B cell (primary cell): Measurements from ENCODE around the gene HMGB4. TPM values are rescaled to one million over a fixed set of nuclear protein-coding genes. Genes with fewer than 3 reads are reported as not detected.

Experiments
- ATAC-seq: fragments of 200-7000 bp; cut with Tn5 transposase; one replicate; pipeline ENCODE4 v1.10.0; 2021; ENCODE audit warnings: low read depth, mild to moderate bottlenecking, moderate number of reproducible peaks, moderate library complexity
- CTCF ChIA-PET: fragments of 350-600 bp; sonication (Branson Sonifier 250); formaldehyde crosslinking; loops from one replicate; lab custom pipeline; 2021; ENCODE audit warnings: antibody characterized with exemption, inconsistent platforms; lab: Charles Lee
- POLR2A ChIA-PET: fragments of 350-600 bp; sonication (Branson Sonifier 250); formaldehyde crosslinking; loops from one replicate; lab custom pipeline; 2021; ENCODE audit warnings: antibody characterized with exemption; lab: Charles Lee
- DNase-seq: peaks from one replicate; pipeline ENCODE4 v3.0.0; 2013
- H2AFZ ChIP-seq: 2 replicates; pipeline ENCODE4 v1.6.1; 2012; ENCODE audit warnings: mild to moderate bottlenecking, low read depth, low read length; ENCODE audit not compliant: insufficient read depth, poor library complexity, severe bottlenecking
- H3K27ac ChIP-seq, 2 donors: 1 replicate in 1 of 2; 2 replicates in 1 of 2; pipeline ENCODE4 v1.5.1; 2012 to 2013; ENCODE audit warnings: low read length in 2 of 2, mild to moderate bottlenecking in 2 of 2, moderate library complexity in 1 of 2
- H3K27me3 ChIP-seq, 4 experiments: fragments of 200-600 bp in 1 of 4; sonication (generic) in 1 of 4; replicated peaks in 1 of 4; 1 replicate in 2 of 4; 2 replicates in 2 of 4; pipeline versions ENCODE4 v1.6.1 to v1.7.0; 2013 to 2016; ENCODE audit warnings: low read length in 3 of 4, mild to moderate bottlenecking in 2 of 4, mixed read lengths in 1 of 4, moderate library complexity in 1 of 4; ENCODE audit not compliant: insufficient read depth in 4 of 4, control insufficient read depth in 3 of 4; ENCODE audit errors: control extremely low read depth in 1 of 4
- H3K36me3 ChIP-seq, 2 experiments: replicated peaks in 1 of 2; 1 replicate in 1 of 2; 2 replicates in 1 of 2; pipeline versions ENCODE4 v1.6.1 to v1.7.1; 2013; ENCODE audit warnings: low read length in 1 of 2; ENCODE audit not compliant: insufficient read depth in 2 of 2, control insufficient read depth in 1 of 2; ENCODE audit errors: control extremely low read depth in 1 of 2, extremely low read depth in 1 of 2
- H3K4me1 ChIP-seq, 2 donors: fragments of 200-600 bp in 1 of 2; sonication (generic) in 1 of 2; 1 replicate in 1 of 2; 2 replicates in 1 of 2; pipeline versions ENCODE4 v1.5.1 to v1.6.1; 2013 to 2017; ENCODE audit warnings: low read length in 2 of 2; ENCODE audit not compliant: control insufficient read depth in 2 of 2, insufficient read depth in 2 of 2
- H3K4me2 ChIP-seq: replicated peaks from 2 replicates; pipeline ENCODE3; 2012; ENCODE audit warnings: mild to moderate bottlenecking, low read depth, low read length; ENCODE audit not compliant: poor library complexity, severe bottlenecking
- H3K4me3 ChIP-seq, 5 experiments: fragments of 200-600 bp in 1 of 5; sonication (generic) in 1 of 5; 1 replicate in 3 of 5; 2 replicates in 2 of 5; pipeline versions ENCODE4 v1.5.1 to v1.7.0; 2011 to 2016; ENCODE audit warnings: low read length in 4 of 5, mild to moderate bottlenecking in 4 of 5, low read depth in 2 of 5, control low read depth in 1 of 5, moderate library complexity in 1 of 5; ENCODE audit not compliant: insufficient read depth in 1 of 5; ENCODE audit errors: control extremely low read depth in 1 of 5, extremely low read depth in 1 of 5
- H3K79me2 ChIP-seq: fragments of 200-600 bp; sonication (generic); one replicate; pipeline ENCODE4 v1.6.0; 2016; ENCODE audit warnings: low read length; ENCODE audit not compliant: control insufficient read depth, insufficient read depth
- H3K9ac ChIP-seq: fragments of 200-600 bp; sonication (generic); 2 replicates; pipeline ENCODE4 v1.6.1; 2017; ENCODE audit warnings: mild to moderate bottlenecking, low read length, moderate library complexity
- H3K9me3 ChIP-seq, 3 donors: one replicate each; pipeline versions ENCODE4 v1.6.1 to v1.7.1; 2013; ENCODE audit warnings: low read length in 2 of 3; ENCODE audit not compliant: control insufficient read depth in 2 of 3, insufficient read depth in 1 of 3; ENCODE audit errors: control extremely low read depth in 1 of 3
- H4K20me1 ChIP-seq: 2 replicates; pipeline ENCODE4 v1.6.0; 2012; ENCODE audit warnings: mild to moderate bottlenecking, low read length; ENCODE audit not compliant: insufficient read depth, control insufficient read depth, poor library complexity, severe bottlenecking
- H3K27ac Mint-ChIP-seq: one replicate; pipeline ENCODE4 v1.8.0; 2021; ENCODE audit warnings: mixed read lengths
- H3K27me3 Mint-ChIP-seq: one replicate; pipeline ENCODE4 v1.8.0; 2021; ENCODE audit warnings: mixed read lengths
- H3K4me1 Mint-ChIP-seq: one replicate; pipeline ENCODE4 v1.8.0; 2021; ENCODE audit warnings: mixed read lengths
- H3K4me3 Mint-ChIP-seq: one replicate; pipeline ENCODE4 v1.8.0; 2021; ENCODE audit warnings: mixed read lengths
- H3K9me3 Mint-ChIP-seq: one replicate; pipeline ENCODE4 v1.8.0; 2022; ENCODE audit warnings: mixed read lengths; ENCODE audit not compliant: insufficient read depth
- CTCF ChIP-seq: fragments of 200-600 bp; IDR thresholded peaks from one replicate; pipeline ENCODE4 v1.8.0; 2022; ENCODE audit warnings: antibody characterized with exemption, mild to moderate bottlenecking
- EZH2 ChIP-seq: IDR thresholded peaks from 2 replicates; pipeline ENCODE4 v1.6.1; 2012; ENCODE audit warnings: borderline replicate concordance, low read depth, mild to moderate bottlenecking, moderate library complexity, low read length; ENCODE audit not compliant: insufficient read depth, poor library complexity, severe bottlenecking
- WGBS: methylation state at CpG from one replicate; pipeline ENCODE4 v1.1.5; 2013; ENCODE audit warnings: missing lambda C conversion rate; ENCODE audit not compliant: insufficient coverage; 5-methylcytosine and 5-hydroxymethylcytosine counted together
- intact Hi-C: fragments of 100-400 bp; cut with micrococcal nuclease; formaldehyde crosslinking; loops from one replicate; pipeline ENCODE4 v1.10.0; 2022
- polyA plus RNA-seq: library from polyadenylated mRNA; depleted of rRNA; stranded (reverse); fragments of >200 nt; gene quantifications from 2 replicates; pipeline ENCODE4 v1.2.3, GENCODE V29; 2012
- total RNA-seq, 2 donors: library from RNA; stranded (reverse); fragments of 120-200 nt in 1 of 2; gene quantifications; 1 replicate in 1 of 2; 2 replicates in 1 of 2; pipeline versions ENCODE4 v1.2.3 to v1.2.4, GENCODE V29; 2013 to 2022

The HMGB4 gene
- total and polyA plus RNA-seq, 2 donors (not counting 1 experiment from before 2014, with no cell fraction given) = not detected

GRCh38 chr1:33895976-33896375, 32.1 kb downstream of the HMGB4 start:
- H3K4me2 ChIP-seq = no peak overlapping the region
- no peak overlapping the region for H2AFZ ChIP-seq
- H3K79me2 ChIP-seq = no peaks in the 10 kb centered on the region
- no CpG with 5 or more reads among the region's 2 CpGs for WGBS
- ATAC-seq (no peak), DNase-seq (no peak)
- H3K36me3 ChIP-seq = no peaks in the 10 kb centered on the region
- H3K27ac ChIP-seq = no peak overlapping the region
- no peak overlapping the region for H3K4me3 ChIP-seq
- H3K4me1 Mint-ChIP-seq = no peaks in the 10 kb centered on the region
- intact Hi-C loops = no loop called here
- H3K4me1 ChIP-seq = no peaks in the 10 kb centered on the region
- no peaks in the 10 kb centered on the region for H3K9me3 ChIP-seq
- H3K9me3 Mint-ChIP-seq = no peaks in the 10 kb centered on the region
- H3K4me3 Mint-ChIP-seq = no peak overlapping the region
- ChIA-PET CTCF (no interaction called here), POLR2A (no interaction called here)
- H4K20me1 ChIP-seq = no peaks in the 10 kb centered on the region
- TF ChIP-seq EZH2 (no peak), CTCF (no peak)
- H3K27me3 Mint-ChIP-seq = peaks cover 6% of the 10 kb centered on the region
- no peak overlapping the region for H3K9ac ChIP-seq
- H3K27ac Mint-ChIP-seq = no peak overlapping the region
- no peaks in the 10 kb centered on the region for H3K27me3 ChIP-seq

GRCh38 chr1:33897092-33897725, 33.3 kb downstream of the HMGB4 start:
- Histone ChIP-seq H3K9ac (no peak overlapping the region), H2AFZ (no peak overlapping the region), H3K36me3 (no peaks in the 10 kb centered on the region), H3K9me3 (no peaks in the 10 kb centered on the region), H4K20me1 (no peaks in the 10 kb centered on the region), H3K4me2 (no peak overlapping the region), H3K79me2 (no peaks in the 10 kb centered on the region), H3K27me3 (no peaks in the 10 kb centered on the region), H3K4me1 (no peaks in the 10 kb centered on the region), H3K4me3 (no peak overlapping the region), H3K27ac (no peak overlapping the region)
- ChIA-PET CTCF (no interaction called here), POLR2A (no interaction called here)
- Mint-ChIP-seq H3K27me3 (peaks cover 6% of the 10 kb centered on the region), H3K4me3 (no peak overlapping the region), H3K27ac (no peak overlapping the region), H3K4me1 (peaks cover under 1% of the 10 kb centered on the region), H3K9me3 (no peaks in the 10 kb centered on the region)
- TF ChIP-seq CTCF (no peak), EZH2 (no peak)
- ATAC-seq = no peak
- intact Hi-C loops = no loop called here
- 90% methylated on average over 5 of the region's 5 CpGs for WGBS
- no peak for DNase-seq
